ENCODE measurements around the gene TMPRSS3.

Gene TMPRSS3

DNA sequence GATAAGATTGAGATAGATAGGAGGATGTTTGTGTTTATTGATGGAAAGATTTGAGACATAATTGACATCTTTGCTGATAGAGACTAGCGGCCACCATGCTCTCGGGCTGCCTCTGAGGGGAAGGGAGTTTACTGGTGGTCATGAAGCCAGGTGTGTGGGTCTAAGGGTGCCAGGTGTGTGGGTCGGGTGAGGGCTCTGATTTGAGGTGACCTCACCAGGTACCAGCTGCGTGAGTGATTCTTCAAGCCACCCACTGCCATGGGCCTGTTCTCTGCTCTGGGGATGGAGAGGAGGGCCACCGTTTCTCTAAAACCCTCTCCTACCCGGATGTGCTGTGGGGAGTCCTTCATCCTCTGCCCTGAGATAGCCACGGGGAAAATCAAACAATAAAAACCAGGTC lies 11.0 kb upstream of the TMPRSS3 start:
- DNase-seq = no peak

- no peak for DNase-seq
These were observed 10.4 kb upstream of the TMPRSS3 start for GRCh38 chr21:42406201-42406621.

GRCh38 chr21:42405064-42406013 lies 9.5 kb upstream of the TMPRSS3 start:
- no peak for DNase-seq

- no peak for DNase-seq
These were observed 8.7 kb upstream of the TMPRSS3 start for GRCh38 chr21:42404539-42404938.

DNA sequence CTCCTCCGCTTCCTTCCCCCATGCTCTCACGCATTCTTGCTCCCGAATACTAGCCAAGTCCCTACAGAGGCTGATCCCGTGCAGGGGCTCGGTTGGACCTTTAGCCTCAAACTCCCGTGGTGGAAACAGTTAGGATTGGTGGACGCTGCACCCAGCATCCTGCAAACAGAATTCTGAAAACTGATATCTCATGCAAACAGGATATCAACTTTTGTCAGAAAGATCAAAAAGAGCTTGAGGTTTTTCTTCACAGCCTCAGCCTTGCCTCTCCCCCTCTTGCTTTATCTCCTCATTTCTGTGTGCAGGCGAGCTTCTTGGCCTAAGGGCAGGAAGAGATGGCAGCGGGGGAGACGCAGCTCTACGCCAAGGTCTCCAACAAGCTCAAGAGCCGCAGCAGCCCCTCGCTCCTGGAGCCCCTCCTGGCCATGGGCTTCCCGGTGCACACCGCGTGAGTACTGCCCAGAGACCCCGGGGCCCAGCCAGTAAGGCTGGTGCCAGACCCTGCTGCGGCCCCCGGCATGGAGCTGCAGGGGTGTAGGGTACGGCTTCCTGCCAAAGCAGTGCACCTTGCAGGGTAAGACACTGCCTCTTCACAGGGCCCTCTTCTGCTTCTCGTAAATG lies 7.9 kb upstream of the TMPRSS3 start, which contains the start of gene UBASH3A:
UBASH3A (plus strand) TSS at position 292 of the 621 bp plus-strand sequence; CDS start at position 336, 44 bp downstream.
- DNase-seq = no peak

DNA sequence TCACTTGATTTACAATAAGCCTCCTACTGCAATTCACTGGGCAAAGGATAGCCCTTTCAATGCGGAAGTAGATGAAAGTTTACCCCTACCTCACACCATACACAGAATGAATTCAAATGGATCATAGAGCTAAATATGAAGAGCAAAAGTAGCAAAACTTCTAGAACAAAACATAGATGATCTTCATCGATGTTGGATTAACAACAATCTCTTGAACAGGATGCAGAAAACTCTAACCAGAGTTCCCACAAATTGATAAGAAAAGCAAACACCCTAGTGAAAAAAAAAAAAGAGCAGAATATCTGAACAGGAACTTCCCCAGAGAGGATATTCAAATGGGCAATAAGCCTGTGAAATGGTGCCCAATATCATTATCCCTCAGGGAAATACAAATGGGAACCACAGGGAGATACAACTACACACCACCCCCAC lies 6.0 kb upstream of the TMPRSS3 start:
- no peak for DNase-seq

GRCh38 chr21:42401154-42401553 lies 5.3 kb upstream of the TMPRSS3 start:
- DNase-seq = peak; percentile 7

GRCh38 chr21:42400525-42400924 lies 4.7 kb upstream of the TMPRSS3 start:
- DNase-seq = peak; percentile 17

- no peak for DNase-seq
These were observed 2.7 kb upstream of the TMPRSS3 start for GRCh38 chr21:42398436-42399028.

- DNase-seq = no peak
These were observed 2.0 kb upstream of the TMPRSS3 start for GRCh38 chr21:42397746-42398394.

DNA sequence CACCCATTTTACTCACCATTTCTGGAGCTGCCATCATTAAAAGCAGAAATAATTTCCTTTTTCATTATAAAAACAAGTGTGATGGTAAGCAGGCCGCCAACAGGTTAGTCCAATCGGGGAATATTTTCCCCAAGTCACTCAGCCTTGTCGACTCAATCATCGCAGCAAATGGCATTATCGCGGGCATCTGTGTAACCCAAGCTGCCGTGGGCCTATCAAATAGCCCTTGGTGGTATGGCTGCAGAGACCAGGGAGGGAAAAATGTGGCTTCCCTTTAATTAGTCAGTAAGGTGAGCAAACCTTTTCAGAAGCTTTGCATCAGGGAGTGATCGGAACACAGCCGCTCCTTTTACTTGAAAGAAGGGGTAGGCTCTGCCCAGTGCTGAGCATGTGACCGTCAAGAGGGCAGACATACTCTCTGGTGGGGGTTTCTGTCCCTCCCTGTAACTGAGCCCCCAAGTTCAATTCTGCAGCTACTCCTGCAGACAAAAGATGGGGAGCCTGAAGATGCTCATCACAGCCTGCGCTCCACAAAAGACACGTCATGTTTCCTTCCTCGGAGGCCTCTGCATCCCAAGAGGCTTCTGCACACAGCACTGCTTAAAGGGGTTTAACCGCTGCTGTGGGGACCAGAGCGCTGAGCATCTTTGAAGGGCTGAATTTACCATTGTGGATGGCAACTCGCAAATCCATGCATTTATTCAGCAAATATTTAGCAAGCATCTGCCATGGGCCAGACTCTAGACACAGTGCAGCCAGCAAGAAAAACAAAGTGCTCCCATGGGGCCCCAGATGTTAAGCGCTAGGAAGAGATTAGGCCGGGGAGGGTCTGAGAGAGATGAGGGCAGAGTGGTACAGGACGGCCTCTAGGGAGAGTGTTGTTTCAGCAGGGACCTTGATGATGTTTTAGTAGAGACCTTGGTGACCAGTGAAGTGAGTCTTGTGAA lies 1.2 kb upstream of the TMPRSS3 start:
- no peak for DNase-seq

DNA sequence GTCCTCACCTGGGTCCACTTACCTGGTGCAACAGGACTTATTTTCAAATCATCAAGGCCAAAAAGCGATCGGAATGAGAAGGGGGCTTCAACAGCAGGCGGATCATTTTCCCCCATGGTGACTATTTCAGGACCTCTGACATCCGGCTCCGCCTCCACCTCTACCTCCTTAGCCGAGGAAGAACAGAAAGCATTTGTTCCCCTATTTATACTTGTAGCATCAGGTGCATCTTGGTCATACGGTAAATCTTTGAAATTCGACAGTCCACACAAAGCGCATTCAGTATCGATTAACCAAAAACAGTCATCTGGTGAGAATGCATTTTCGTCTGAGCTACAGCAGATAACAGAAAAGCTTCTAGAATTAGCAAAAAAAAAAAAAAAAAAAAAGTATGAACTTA lies 550 bp downstream of the TMPRSS3 start:
- no peak for DNase-seq

GRCh38 chr21:42393443-42393950 lies 2.4 kb downstream of the TMPRSS3 start:
- DNase-seq = no peak

- DNase-seq = no peak
These were observed 3.0 kb downstream of the TMPRSS3 start for GRCh38 chr21:42392731-42393442.

DNA sequence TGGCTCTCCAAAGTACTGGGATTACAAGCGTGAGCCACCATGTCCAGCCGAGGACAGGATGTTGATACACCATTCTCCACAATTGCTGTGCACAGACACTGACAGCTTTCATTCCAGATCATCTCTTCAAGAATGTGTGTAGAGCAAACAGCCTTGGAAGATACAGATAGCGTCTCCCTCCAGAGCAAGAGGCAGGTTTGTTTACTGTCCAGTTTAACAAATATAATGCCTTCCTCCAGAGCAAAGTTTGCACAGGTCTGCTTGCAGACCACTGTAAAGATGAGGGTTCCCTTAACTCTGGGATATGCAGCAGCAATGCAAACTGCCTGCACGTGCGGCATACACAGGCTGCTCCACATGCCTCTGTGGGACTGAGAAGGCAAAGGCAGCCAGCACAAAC lies 4.6 kb downstream of the TMPRSS3 start:
- no peak for DNase-seq

GRCh38 chr21:42390696-42391095 lies 5.2 kb downstream of the TMPRSS3 start:
- no peak for DNase-seq

GRCh38 chr21:42390193-42390592 lies 5.7 kb downstream of the TMPRSS3 start:
- DNase-seq = no peak

DNA sequence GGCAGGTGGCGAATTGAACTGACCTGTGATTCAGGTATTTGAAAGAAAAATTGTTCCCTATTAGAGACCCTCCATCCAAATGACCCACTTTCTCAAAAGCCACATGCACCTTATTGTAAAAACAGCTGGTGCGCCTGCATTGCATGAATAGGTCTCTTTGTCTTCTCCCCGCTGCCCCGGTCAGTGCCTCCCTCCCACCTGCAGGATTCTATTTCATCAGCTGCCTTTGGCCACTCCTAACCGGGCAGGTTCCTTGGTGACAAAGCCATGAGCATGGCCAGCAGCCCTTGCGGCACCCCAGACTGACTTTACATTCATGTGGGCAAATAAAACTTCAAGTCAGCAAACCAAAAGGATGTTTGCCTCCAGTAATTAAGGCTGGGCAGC lies 6.4 kb downstream of the TMPRSS3 start:
- no peak for DNase-seq

- DNase-seq = no peak
These were observed 7.0 kb downstream of the TMPRSS3 start for GRCh38 chr21:42388740-42389448.

GRCh38 chr21:42387843-42388340 lies 8.0 kb downstream of the TMPRSS3 start:
- DNase-seq = no peak

All from fibroblast of skin of right quadriceps (primary cell).